MCF 10A (cell line): ENCODE results near the gene MPZL1. TPM values are rescaled to one million over a fixed set of nuclear protein-coding genes. Genes with fewer than 3 reads are reported as not detected.

Experiments used
- BruUV-seq: library from RNA; stranded (reverse); fragments of 400-500 nt; replicated peaks from 2 replicates; lab custom pipeline; 2021; lab: Mats Ljungman, UMichigan
- CTCF ChIA-PET: fragments of 300-600 bp; sonication (Branson Sonifier 250); formaldehyde crosslinking; extraction: SDS; loops from one replicate; lab custom pipeline; 2021; ENCODE audit warnings: antibody characterized with exemption, inconsistent platforms; lab: Yijun Ruan, JAX
- POLR2A ChIA-PET: fragments of 300-600, 350-650 bp; sonication (Branson Sonifier 250); formaldehyde crosslinking; extraction: SDS; loops from one replicate; lab custom pipeline; 2020; ENCODE audit warnings: antibody characterized with exemption, inconsistent platforms; lab: Yijun Ruan, JAX
- DNase-seq: peaks from one replicate; pipeline ENCODE4 v3.0.0-alpha.2; 2018; ENCODE audit not compliant: unreplicated experiment
- H3K27ac Mint-ChIP-seq: one replicate; pipeline ENCODE4 v1.8.0; 2022; ENCODE audit warnings: mild to moderate bottlenecking, low read depth, mixed read lengths; ENCODE audit not compliant: unreplicated experiment
- H3K27me3 Mint-ChIP-seq: one replicate; pipeline ENCODE4 v1.8.0; 2022; ENCODE audit warnings: mixed read lengths; ENCODE audit not compliant: insufficient read depth, unreplicated experiment
- H3K36me3 Mint-ChIP-seq: one replicate; pipeline ENCODE4 v1.8.0; 2022; ENCODE audit warnings: mild to moderate bottlenecking, moderate library complexity, mixed read lengths; ENCODE audit not compliant: insufficient read depth, unreplicated experiment
- H3K4me1 Mint-ChIP-seq: one replicate; pipeline ENCODE4 v1.8.0; 2022; ENCODE audit warnings: mixed read lengths; ENCODE audit not compliant: insufficient read depth, unreplicated experiment
- H3K4me3 Mint-ChIP-seq: one replicate; pipeline ENCODE4 v1.8.0; 2022; ENCODE audit warnings: mild to moderate bottlenecking, moderate library complexity, mixed read lengths; ENCODE audit not compliant: unreplicated experiment
- H3K9me3 Mint-ChIP-seq: one replicate; pipeline ENCODE4 v1.8.0; 2022; ENCODE audit warnings: mixed read lengths; ENCODE audit not compliant: unreplicated experiment
- CTCF ChIP-seq: fragments of 200-600 bp; IDR thresholded peaks from one replicate; pipeline ENCODE4 v1.8.0; 2022; ENCODE audit warnings: antibody characterized with exemption, mild to moderate bottlenecking; ENCODE audit not compliant: unreplicated experiment
- intact Hi-C: fragments of 100-400 bp; cut with micrococcal nuclease; formaldehyde crosslinking; loops from 2 replicates; pipeline ENCODE4 v1.14.1; 2022
- total RNA-seq: library from RNA; stranded (reverse); gene quantifications from 2 replicates; pipeline ENCODE4 v1.2.3, GENCODE V29; 2022

Gene MPZL1
- total RNA-seq, 1 experiment from 2014 or later: 169 TPM

GRCh38 chr1:167695756-167696561 is 25.8 kb upstream of the MPZL1 start:
- intact Hi-C loops: no loop called here
- no peaks in the 10 kb centered on the region for H3K36me3 Mint-ChIP-seq
- no TSS peak for BruUV-seq
- ChIA-PET CTCF (interaction anchor here (0.5 to 7.6 kb wide), 11 partner anchors 8 to 858 kb away, joined by 3 to 83 read pairs (median 3); no protein-coding TSS in a partner anchor), POLR2A (interaction anchor here (0.5 to 2.9 kb wide), 6 partner anchors 12 to 279 kb away, joined by 3 to 8 read pairs (median 4); partner anchors contain the start of genes DCAF6 and MPC2)
- H3K4me1 Mint-ChIP-seq: peaks cover 6% of the 10 kb centered on the region
- H3K4me3 Mint-ChIP-seq: no peak overlapping the region
- no peaks in the 10 kb centered on the region for H3K9me3 Mint-ChIP-seq
- TF ChIP-seq CTCF: no peak
- H3K27ac Mint-ChIP-seq: no peak overlapping the region
- DNase-seq: no peak
- H3K27me3 Mint-ChIP-seq: no peaks in the 10 kb centered on the region

GRCh38 chr1:167697667-167698141 is 24.1 kb upstream of the MPZL1 start:
- ChIA-PET POLR2A (interaction anchor here (0.8 to 1.2 kb wide), 3 partner anchors 10 to 151 kb away, joined by 4 to 5 read pairs (median 4); no protein-coding TSS in a partner anchor), CTCF (interaction anchor here (0.6 to 3.1 kb wide), 6 partner anchors 10 to 1120 kb away, joined by 3 to 28 read pairs (median 6); no protein-coding TSS in a partner anchor)
- H3K27ac Mint-ChIP-seq: no peak overlapping the region
- peaks cover 3% of the 10 kb centered on the region for H3K27me3 Mint-ChIP-seq
- BruUV-seq: no TSS peak
- TF ChIP-seq CTCF: no peak
- H3K9me3 Mint-ChIP-seq: no peaks in the 10 kb centered on the region
- intact Hi-C loops: no loop called here
- H3K4me1 Mint-ChIP-seq: peaks cover 6% of the 10 kb centered on the region
- H3K4me3 Mint-ChIP-seq: no peak overlapping the region
- no peak for DNase-seq
- no peaks in the 10 kb centered on the region for H3K36me3 Mint-ChIP-seq

- ChIA-PET CTCF (interaction anchor here (0.6 to 3.1 kb wide), 5 partner anchors 9 to 97 kb away, joined by 4 to 28 read pairs (median 8); no protein-coding TSS in a partner anchor), POLR2A (interaction anchor here (0.8 to 1.2 kb wide), 3 partner anchors 10 to 151 kb away, joined by 4 to 5 read pairs (median 4); no protein-coding TSS in a partner anchor)
- H3K4me3 Mint-ChIP-seq: no peak overlapping the region
- intact Hi-C loops: no loop called here
- TF ChIP-seq CTCF: no peak
- no peaks in the 10 kb centered on the region for H3K9me3 Mint-ChIP-seq
- no peak overlapping the region for H3K27ac Mint-ChIP-seq
- peak; percentile 20 for DNase-seq
- H3K36me3 Mint-ChIP-seq: no peaks in the 10 kb centered on the region
- H3K27me3 Mint-ChIP-seq: peaks cover 9% of the 10 kb centered on the region
- BruUV-seq: no TSS peak
- H3K4me1 Mint-ChIP-seq: peaks cover 6% of the 10 kb centered on the region
Measured at GRCh38 chr1:167698313-167698712, 23.5 kb upstream of the MPZL1 start.

GRCh38 chr1:167701510-167701909 is 20.3 kb upstream of the MPZL1 start:
- ChIA-PET POLR2A (interaction anchor here (0.7 kb wide), 1 partner anchor 147 kb away, joined by 5 read pairs; no protein-coding TSS in a partner anchor), CTCF (interaction anchor here (0.6 to 2.9 kb wide), 4 partner anchors 8 to 101 kb away, joined by 3 to 12 read pairs (median 6); no protein-coding TSS in a partner anchor)
- H3K36me3 Mint-ChIP-seq: no peaks in the 10 kb centered on the region
- H3K4me1 Mint-ChIP-seq: no peaks in the 10 kb centered on the region
- no peaks in the 10 kb centered on the region for H3K9me3 Mint-ChIP-seq
- H3K27ac Mint-ChIP-seq: no peak overlapping the region
- H3K4me3 Mint-ChIP-seq: no peak overlapping the region
- intact Hi-C loops: no loop called here
- DNase-seq: no peak
- BruUV-seq: no TSS peak
- no peak for TF ChIP-seq CTCF
- peaks cover 21% of the 10 kb centered on the region for H3K27me3 Mint-ChIP-seq
